Stimulated activated CD4-positive, alpha-beta T cell treated with anti-CD3 and anti-CD28 coated beads, TNF-alpha, amount 100 ng/mL, for 24 hours (primary cell): ENCODE results near the gene CDH19.

Experiments
- DNase-seq, 3 experiments: peaks; one replicate each; pipeline ENCODE4 v3.0.0-alpha.2; 2020; ENCODE audit warnings: low read depth in 3 of 3

Gene CDH19

DNA sequence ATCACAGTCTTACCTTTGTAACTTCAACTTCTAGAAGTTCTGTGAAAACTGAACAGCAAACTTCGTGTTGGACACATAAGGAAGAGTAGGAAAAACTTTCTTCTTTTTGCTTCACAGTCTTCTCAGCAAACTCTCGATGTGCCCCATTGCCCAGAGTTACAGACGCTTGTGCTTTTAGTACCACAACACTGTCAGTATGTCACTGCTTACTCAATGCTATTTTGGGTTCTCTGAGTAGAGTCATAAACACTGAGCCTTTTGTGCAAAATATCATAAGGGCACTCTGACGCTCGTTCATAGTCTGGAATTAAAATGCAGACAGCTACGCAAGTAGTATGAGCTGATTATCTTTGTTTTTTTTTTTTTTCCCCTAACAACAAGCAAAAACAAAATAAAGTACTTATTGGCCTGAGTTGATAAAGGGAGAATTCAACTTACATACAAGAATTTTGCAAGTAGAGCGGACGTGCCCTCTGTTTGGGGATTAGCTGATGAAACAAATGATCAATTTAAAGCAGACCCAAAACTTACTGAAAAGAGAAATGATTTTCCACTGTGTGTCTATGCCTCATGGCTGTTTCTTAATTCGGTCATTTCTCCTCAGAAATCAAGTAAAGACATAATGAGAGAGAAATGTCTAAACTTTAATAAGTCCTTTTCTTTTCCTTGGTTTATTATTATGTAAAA, at the start of gene CDH19:
TSS of gene CDH19 (minus strand) at position 150 of the 687 bp plus-strand sequence. CDS start 31,886 bp downstream, outside the sequence.
- DNase-seq, result no peak

DNA sequence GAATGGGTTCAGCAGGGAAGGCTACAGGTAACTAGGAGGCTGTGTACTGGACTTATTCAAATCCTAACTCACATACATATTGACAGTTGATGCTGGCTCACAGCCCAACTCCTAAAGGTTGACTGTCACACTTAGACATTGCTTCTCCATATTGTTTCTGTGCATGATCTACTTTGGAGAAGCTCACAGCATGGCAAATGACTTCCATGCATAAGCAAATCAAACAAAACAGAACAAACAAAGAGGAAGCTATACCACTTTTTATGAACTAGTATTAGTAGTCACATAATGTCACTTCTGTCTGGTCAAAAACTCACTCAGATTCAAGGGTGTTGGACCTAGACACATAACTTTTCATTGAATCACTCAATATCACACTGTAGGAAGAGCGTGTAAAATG, 43.8 kb upstream of the CDH19 start:
- DNase-seq, result no peak

DNA sequence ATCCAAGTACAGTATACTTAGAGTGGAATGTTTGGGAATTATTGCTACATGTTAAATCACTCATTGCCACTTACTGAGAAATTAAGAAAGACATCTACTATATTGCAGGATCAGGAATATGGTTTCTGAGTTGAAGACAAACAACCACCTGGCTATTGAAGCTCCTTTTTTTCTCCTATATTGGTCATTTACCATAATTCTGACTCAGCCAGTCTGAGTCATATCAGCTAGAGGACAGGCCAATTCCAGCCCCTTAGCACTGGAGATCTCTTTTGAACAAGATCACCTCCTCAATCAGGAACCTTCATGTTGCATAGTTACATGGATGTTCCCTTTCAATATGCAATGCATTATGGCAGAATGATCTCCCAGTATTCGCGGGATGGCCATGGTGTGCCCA, 42.7 kb upstream of the CDH19 start:
- no peak for DNase-seq

- DNase-seq, result no peak
These were observed 42.1 kb upstream of the CDH19 start for GRCh38 chr18:66645983-66646382.

DNA sequence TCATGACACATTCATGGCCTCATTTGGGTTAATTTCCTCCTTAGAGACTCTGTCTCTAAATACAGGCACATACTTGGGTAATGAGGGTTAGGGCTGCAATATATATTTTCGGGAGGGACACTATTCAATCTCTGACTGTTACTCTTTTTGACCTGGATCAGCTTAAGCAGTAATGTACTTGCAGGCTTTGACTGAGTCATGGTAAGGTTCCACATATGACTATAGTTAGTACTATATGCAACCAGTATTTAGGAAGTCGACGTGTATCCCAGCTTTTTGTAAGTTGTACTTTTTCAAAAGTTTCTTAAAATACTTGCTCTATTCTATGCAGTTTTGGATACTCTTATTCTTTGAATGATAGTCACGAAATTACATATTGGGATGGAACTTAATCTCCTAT, 37.2 kb upstream of the CDH19 start:
- no peak for DNase-seq

DNA sequence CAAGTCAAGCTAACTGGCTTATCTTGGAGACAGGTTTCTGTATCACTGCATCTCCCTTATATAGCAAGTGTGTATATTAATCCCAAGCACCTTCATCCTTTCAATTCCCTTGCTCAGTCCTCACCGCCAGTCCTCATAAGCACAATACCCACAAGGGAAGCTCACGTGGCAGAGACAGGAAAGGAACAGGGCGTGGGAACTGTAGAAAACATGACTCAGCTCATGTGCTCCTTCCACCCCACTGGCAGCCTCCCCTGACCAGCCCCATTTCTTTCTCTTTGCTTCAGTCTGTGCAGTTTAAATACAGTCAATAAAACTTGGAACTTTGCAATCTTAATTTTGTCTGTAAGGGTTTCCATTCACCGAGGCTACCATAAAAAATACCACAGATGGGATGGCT, 36.5 kb upstream of the CDH19 start:
- no peak for DNase-seq

DNA sequence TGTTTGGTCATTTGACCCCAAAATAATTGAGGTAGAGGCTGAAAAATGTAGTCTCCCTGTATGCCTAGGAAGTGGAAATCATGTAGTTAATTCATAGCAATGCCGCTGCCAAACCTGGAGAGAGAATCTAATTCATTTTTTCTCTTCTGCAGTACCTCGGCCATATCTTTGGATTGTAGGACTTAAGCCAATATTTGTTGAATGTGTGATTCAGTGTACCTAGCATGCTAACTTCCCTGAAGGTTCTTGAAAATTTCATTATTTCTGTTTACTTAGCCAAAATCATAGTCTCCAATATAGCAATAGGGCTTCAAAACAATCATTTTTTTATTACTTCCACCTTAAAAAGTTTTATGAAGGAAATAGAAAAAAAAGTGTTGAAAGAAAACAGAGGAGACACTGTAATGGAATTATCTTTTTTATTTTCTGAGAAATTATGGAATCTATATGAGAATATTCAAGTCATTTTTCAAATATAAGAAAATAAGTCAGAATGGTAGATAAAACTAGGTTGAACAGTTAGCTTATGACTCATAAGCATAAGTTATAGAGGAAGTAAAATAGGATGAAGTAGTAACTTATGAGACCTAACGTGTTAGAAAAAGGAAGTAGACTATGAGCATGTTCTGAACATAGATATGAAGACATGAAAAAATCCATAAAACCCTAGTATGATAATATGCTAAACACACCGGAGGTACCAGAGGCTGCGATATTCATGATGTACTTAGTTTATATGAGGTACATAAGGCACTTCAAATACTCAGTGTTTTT, 35.2 kb upstream of the CDH19 start:
- DNase-seq, result no peak

GRCh38 chr18:66635342-66635741, 31.5 kb upstream of the CDH19 start:
- no peak for DNase-seq

GRCh38 chr18:66632756-66633155, 28.9 kb upstream of the CDH19 start:
- DNase-seq, result no peak

GRCh38 chr18:66630831-66631230, 26.9 kb upstream of the CDH19 start:
- DNase-seq, result no peak

DNA sequence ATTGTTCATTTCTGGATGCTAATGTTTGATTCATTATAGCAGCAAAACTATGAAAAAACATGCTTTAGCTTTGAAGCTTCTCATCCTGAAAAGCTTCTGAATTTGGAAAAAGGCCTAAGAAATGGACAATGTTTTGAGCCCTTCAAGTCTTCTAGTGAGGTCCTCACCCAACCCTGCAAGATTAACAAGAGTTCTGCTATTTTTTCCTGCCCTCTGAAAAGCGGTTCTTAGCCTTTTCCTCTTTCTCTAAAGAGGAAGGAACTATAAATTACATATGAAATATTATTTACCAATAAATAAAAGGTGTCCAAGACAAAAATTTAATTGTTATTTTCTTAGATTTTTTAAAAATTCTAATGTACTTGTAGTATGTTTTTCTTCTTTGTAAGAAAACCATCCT, 19.9 kb upstream of the CDH19 start:
- DNase-seq, result no peak

GRCh38 chr18:66621816-66622576, 18.1 kb upstream of the CDH19 start:
- no peak for DNase-seq

GRCh38 chr18:66616523-66616983, 12.7 kb upstream of the CDH19 start:
- DNase-seq, result no peak

DNA sequence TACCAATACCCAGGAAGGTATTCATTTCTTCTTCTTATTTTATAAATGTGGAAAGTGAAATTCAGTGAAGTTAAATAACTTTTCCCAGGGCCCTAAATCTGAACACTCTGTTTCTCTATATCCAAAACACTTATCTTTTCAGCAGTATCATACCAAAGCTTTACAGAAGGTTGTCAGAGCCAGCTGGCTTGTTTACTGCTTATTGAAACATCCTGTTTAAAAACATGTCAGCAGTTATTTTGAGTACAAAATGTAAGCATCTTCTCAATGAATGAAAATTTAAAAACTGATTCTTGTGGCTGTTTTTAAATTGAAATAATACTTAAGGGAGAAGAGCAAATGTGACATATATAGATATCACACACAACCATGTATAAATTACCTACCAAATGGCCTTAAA, 11.3 kb upstream of the CDH19 start:
- no peak for DNase-seq

GRCh38 chr18:66607632-66608031, 3.7 kb upstream of the CDH19 start:
- no peak for DNase-seq

DNA sequence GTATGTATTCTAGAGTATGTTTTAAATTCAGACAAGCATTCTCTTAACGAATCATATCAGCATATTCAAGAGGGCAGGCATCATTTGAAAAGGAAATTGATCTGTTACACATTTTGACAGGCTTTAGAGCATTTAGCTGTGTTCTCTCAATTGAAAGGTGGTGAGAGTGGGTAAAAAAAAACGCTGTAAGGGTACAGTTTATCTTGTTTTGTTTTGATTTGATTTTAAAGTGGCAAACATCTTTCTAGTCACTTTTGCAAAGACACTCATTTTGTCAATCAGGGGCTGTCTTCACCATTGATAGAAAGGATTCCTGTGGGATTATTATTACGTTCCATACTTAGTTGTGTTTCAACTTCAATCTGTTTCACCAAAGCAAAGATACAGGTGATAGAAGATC, 2.2 kb downstream of the CDH19 start:
- DNase-seq, result no peak

- no peak for DNase-seq
These were observed 4.7 kb downstream of the CDH19 start for GRCh38 chr18:66599190-66599589.

- no peak for DNase-seq
These were observed 16.5 kb downstream of the CDH19 start for GRCh38 chr18:66587430-66587829.

GRCh38 chr18:66582211-66582610, 21.7 kb downstream of the CDH19 start:
- DNase-seq, result no peak

GRCh38 chr18:66575263-66575662, 28.6 kb downstream of the CDH19 start:
- DNase-seq, result no peak

DNA sequence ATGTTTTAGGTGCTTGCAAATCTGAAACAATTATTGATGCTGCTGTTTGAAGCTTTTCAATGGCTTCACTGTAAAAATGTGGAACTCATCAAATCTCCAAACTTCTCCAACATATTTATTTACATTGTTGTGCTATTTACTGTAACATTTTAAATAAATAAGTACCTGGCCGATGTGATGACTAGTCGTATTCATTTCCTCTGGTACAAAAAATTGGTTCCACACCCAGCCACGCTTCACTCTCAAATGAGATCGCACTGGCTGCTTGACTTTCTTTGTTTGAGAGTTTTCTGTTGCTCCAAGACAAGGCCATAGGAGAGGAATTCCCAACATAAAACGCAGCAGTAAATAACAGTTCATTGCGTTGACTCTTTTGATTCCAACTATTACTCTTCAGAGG, 32.0 kb downstream of the CDH19 start:
- DNase-seq, result no peak

GRCh38 chr18:66566616-66567015, 37.3 kb downstream of the CDH19 start:
- no peak for DNase-seq

DNA sequence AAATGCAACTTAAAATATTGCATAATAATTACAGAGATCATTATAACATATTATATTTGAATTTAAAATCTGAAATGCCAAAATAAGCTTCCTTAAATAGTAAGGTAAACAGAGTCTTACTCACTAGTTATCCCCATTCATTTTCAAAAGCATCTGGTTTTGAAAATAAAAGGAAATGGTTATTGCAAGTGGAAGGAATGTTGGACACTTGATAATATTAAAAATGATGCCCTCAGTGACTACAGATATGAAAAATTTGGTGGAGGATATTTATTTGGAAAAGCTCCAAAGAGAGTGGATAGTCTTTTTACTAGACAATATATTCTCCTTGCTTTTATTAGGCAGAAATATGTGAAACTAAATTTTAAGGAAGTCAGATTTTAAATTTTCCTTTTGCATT, 39.7 kb downstream of the CDH19 start:
- no peak for DNase-seq
